Activated CD8-positive, alpha-beta memory T cell treated with anti-CD3 and anti-CD28 coated beads for 24 hours (primary cell): Measurements from ENCODE around the gene PTPN13.

Experiments
- DNase-seq: peaks from one replicate; pipeline ENCODE4 v3.0.0-alpha.2; 2020

Gene PTPN13

GRCh38 chr4:86594559-86595425, 677 bp downstream of the PTPN13 start:
- peak; percentile 52 for DNase-seq

GRCh38 chr4:86595426-86595805, 1.3 kb downstream of the PTPN13 start:
- no peak for DNase-seq

GRCh38 chr4:86596807-86597206, 2.7 kb downstream of the PTPN13 start:
- DNase-seq: no peak

GRCh38 chr4:86600007-86600653, 6.0 kb downstream of the PTPN13 start:
- no peak for DNase-seq

- DNase-seq: no peak
Observed at GRCh38 chr4:86603311-86603885, 9.3 kb downstream of the PTPN13 start.

GRCh38 chr4:86606809-86607208, 12.7 kb downstream of the PTPN13 start:
- no peak for DNase-seq

- DNase-seq: no peak
Observed at GRCh38 chr4:86608757-86609375, 14.8 kb downstream of the PTPN13 start.

GRCh38 chr4:86611757-86612156, 17.6 kb downstream of the PTPN13 start:
- no peak for DNase-seq

- DNase-seq: no peak
Observed at GRCh38 chr4:86613734-86614133, 19.6 kb downstream of the PTPN13 start.

- no peak for DNase-seq
Observed at GRCh38 chr4:86614865-86615264, 20.8 kb downstream of the PTPN13 start.

- DNase-seq: no peak
Observed at GRCh38 chr4:86615501-86615900, 21.4 kb downstream of the PTPN13 start.

- no peak for DNase-seq
Observed at GRCh38 chr4:86619656-86620055, 25.5 kb downstream of the PTPN13 start.

GRCh38 chr4:86621435-86621834, 27.3 kb downstream of the PTPN13 start:
- no peak for DNase-seq

GRCh38 chr4:86626066-86626465, 32.0 kb downstream of the PTPN13 start:
- no peak for DNase-seq

- DNase-seq: no peak
Observed at GRCh38 chr4:86627462-86628135, 33.5 kb downstream of the PTPN13 start.

- no peak for DNase-seq
Observed at GRCh38 chr4:86630629-86631028, 36.5 kb downstream of the PTPN13 start.

GRCh38 chr4:86631166-86631565, 37.1 kb downstream of the PTPN13 start:
- DNase-seq: no peak

GRCh38 chr4:86633854-86634253, 39.7 kb downstream of the PTPN13 start:
- no peak for DNase-seq

- no peak for DNase-seq
Observed at GRCh38 chr4:86640469-86640868, 46.4 kb downstream of the PTPN13 start.

- DNase-seq: no peak
Observed at GRCh38 chr4:86641516-86642090, 47.5 kb downstream of the PTPN13 start.

- no peak for DNase-seq
Observed at GRCh38 chr4:86644892-86645291, 50.8 kb downstream of the PTPN13 start.

GRCh38 chr4:86652332-86652932, 58.3 kb downstream of the PTPN13 start:
- DNase-seq: no peak
